GM12872 (cell line): ENCODE results near the gene SCO1.

Source experiments
- CTCF ChIP-seq: IDR thresholded peaks from 3 replicates; pipeline ENCODE4 v1.5.1; 2011; ENCODE audit warnings: low read depth, mild to moderate bottlenecking, low read length, moderate library complexity; ENCODE audit not compliant: insufficient read depth

SCO1 gene

GRCh38 chr17:10622617-10623485 is 74.5 kb downstream of the SCO1 start:
- TF ChIP-seq CTCF, result no peak
